B cell (primary cell): ENCODE results near the gene FUT7. TPM values are rescaled to one million over a fixed set of nuclear protein-coding genes. Genes with fewer than 3 reads are reported as not detected.

Source experiments
- ATAC-seq: fragments of 200-7000 bp; cut with Tn5 transposase; one replicate; pipeline ENCODE4 v1.10.0; 2021; ENCODE audit warnings: low read depth, mild to moderate bottlenecking, moderate number of reproducible peaks, moderate library complexity
- CTCF ChIA-PET: fragments of 350-600 bp; sonication (Branson Sonifier 250); formaldehyde crosslinking; loops from one replicate; lab custom pipeline; 2021; ENCODE audit warnings: antibody characterized with exemption, inconsistent platforms; lab: Charles Lee
- POLR2A ChIA-PET: fragments of 350-600 bp; sonication (Branson Sonifier 250); formaldehyde crosslinking; loops from one replicate; lab custom pipeline; 2021; ENCODE audit warnings: antibody characterized with exemption; lab: Charles Lee
- DNase-seq: peaks from one replicate; pipeline ENCODE4 v3.0.0; 2013
- H2AFZ ChIP-seq: 2 replicates; pipeline ENCODE4 v1.6.1; 2012; ENCODE audit warnings: mild to moderate bottlenecking, low read depth, low read length; ENCODE audit not compliant: insufficient read depth, poor library complexity, severe bottlenecking
- H3K27ac ChIP-seq, 2 donors: 1 replicate in 1 of 2; 2 replicates in 1 of 2; pipeline ENCODE4 v1.5.1; 2012 to 2013; ENCODE audit warnings: low read length in 2 of 2, mild to moderate bottlenecking in 2 of 2, moderate library complexity in 1 of 2
- H3K27me3 ChIP-seq, 4 experiments: fragments of 200-600 bp in 1 of 4; sonication (generic) in 1 of 4; replicated peaks in 1 of 4; 1 replicate in 2 of 4; 2 replicates in 2 of 4; pipeline versions ENCODE4 v1.6.1 to v1.7.0; 2013 to 2016; ENCODE audit warnings: low read length in 3 of 4, mild to moderate bottlenecking in 2 of 4, mixed read lengths in 1 of 4, moderate library complexity in 1 of 4; ENCODE audit not compliant: insufficient read depth in 4 of 4, control insufficient read depth in 3 of 4; ENCODE audit errors: control extremely low read depth in 1 of 4
- H3K36me3 ChIP-seq, 2 experiments: replicated peaks in 1 of 2; 1 replicate in 1 of 2; 2 replicates in 1 of 2; pipeline versions ENCODE4 v1.6.1 to v1.7.1; 2013; ENCODE audit warnings: low read length in 1 of 2; ENCODE audit not compliant: insufficient read depth in 2 of 2, control insufficient read depth in 1 of 2; ENCODE audit errors: control extremely low read depth in 1 of 2, extremely low read depth in 1 of 2
- H3K4me1 ChIP-seq, 2 donors: fragments of 200-600 bp in 1 of 2; sonication (generic) in 1 of 2; 1 replicate in 1 of 2; 2 replicates in 1 of 2; pipeline versions ENCODE4 v1.5.1 to v1.6.1; 2013 to 2017; ENCODE audit warnings: low read length in 2 of 2; ENCODE audit not compliant: control insufficient read depth in 2 of 2, insufficient read depth in 2 of 2
- H3K4me2 ChIP-seq: replicated peaks from 2 replicates; pipeline ENCODE3; 2012; ENCODE audit warnings: mild to moderate bottlenecking, low read depth, low read length; ENCODE audit not compliant: poor library complexity, severe bottlenecking
- H3K4me3 ChIP-seq, 5 experiments: fragments of 200-600 bp in 1 of 5; sonication (generic) in 1 of 5; 1 replicate in 3 of 5; 2 replicates in 2 of 5; pipeline versions ENCODE4 v1.5.1 to v1.7.0; 2011 to 2016; ENCODE audit warnings: low read length in 4 of 5, mild to moderate bottlenecking in 4 of 5, low read depth in 2 of 5, control low read depth in 1 of 5, moderate library complexity in 1 of 5; ENCODE audit not compliant: insufficient read depth in 1 of 5; ENCODE audit errors: control extremely low read depth in 1 of 5, extremely low read depth in 1 of 5
- H3K79me2 ChIP-seq: fragments of 200-600 bp; sonication (generic); one replicate; pipeline ENCODE4 v1.6.0; 2016; ENCODE audit warnings: low read length; ENCODE audit not compliant: control insufficient read depth, insufficient read depth
- H3K9ac ChIP-seq: fragments of 200-600 bp; sonication (generic); 2 replicates; pipeline ENCODE4 v1.6.1; 2017; ENCODE audit warnings: mild to moderate bottlenecking, low read length, moderate library complexity
- H3K9me3 ChIP-seq, 3 donors: one replicate each; pipeline versions ENCODE4 v1.6.1 to v1.7.1; 2013; ENCODE audit warnings: low read length in 2 of 3; ENCODE audit not compliant: control insufficient read depth in 2 of 3, insufficient read depth in 1 of 3; ENCODE audit errors: control extremely low read depth in 1 of 3
- H4K20me1 ChIP-seq: 2 replicates; pipeline ENCODE4 v1.6.0; 2012; ENCODE audit warnings: mild to moderate bottlenecking, low read length; ENCODE audit not compliant: insufficient read depth, control insufficient read depth, poor library complexity, severe bottlenecking
- H3K27ac Mint-ChIP-seq: one replicate; pipeline ENCODE4 v1.8.0; 2021; ENCODE audit warnings: mixed read lengths
- H3K27me3 Mint-ChIP-seq: one replicate; pipeline ENCODE4 v1.8.0; 2021; ENCODE audit warnings: mixed read lengths
- H3K4me1 Mint-ChIP-seq: one replicate; pipeline ENCODE4 v1.8.0; 2021; ENCODE audit warnings: mixed read lengths
- H3K4me3 Mint-ChIP-seq: one replicate; pipeline ENCODE4 v1.8.0; 2021; ENCODE audit warnings: mixed read lengths
- H3K9me3 Mint-ChIP-seq: one replicate; pipeline ENCODE4 v1.8.0; 2022; ENCODE audit warnings: mixed read lengths; ENCODE audit not compliant: insufficient read depth
- EZH2 ChIP-seq: IDR thresholded peaks from 2 replicates; pipeline ENCODE4 v1.6.1; 2012; ENCODE audit warnings: borderline replicate concordance, low read depth, mild to moderate bottlenecking, moderate library complexity, low read length; ENCODE audit not compliant: insufficient read depth, poor library complexity, severe bottlenecking
- WGBS: methylation state at CpG from one replicate; pipeline ENCODE4 v1.1.5; 2013; ENCODE audit warnings: missing lambda C conversion rate; ENCODE audit not compliant: insufficient coverage; 5-methylcytosine and 5-hydroxymethylcytosine counted together
- intact Hi-C: fragments of 100-400 bp; cut with micrococcal nuclease; formaldehyde crosslinking; loops from one replicate; pipeline ENCODE4 v1.10.0; 2022
- polyA plus RNA-seq: library from polyadenylated mRNA; depleted of rRNA; stranded (reverse); fragments of >200 nt; gene quantifications from 2 replicates; pipeline ENCODE4 v1.2.3, GENCODE V29; 2012
- total RNA-seq, 2 donors: library from RNA; stranded (reverse); fragments of 120-200 nt in 1 of 2; gene quantifications; 1 replicate in 1 of 2; 2 replicates in 1 of 2; pipeline versions ENCODE4 v1.2.3 to v1.2.4, GENCODE V29; 2013 to 2022
- TF ChIP-seq, protein P1 (sequence below): fragments of 200-600 bp; IDR thresholded peaks from one replicate; pipeline ENCODE4 v1.8.0; 2022; ENCODE audit warnings: antibody characterized with exemption, mild to moderate bottlenecking

FUT7 gene
- total and polyA plus RNA-seq, 2 donors (not counting 1 experiment from before 2014, with no cell fraction given), result 7.3 to 8.2 TPM

DNA sequence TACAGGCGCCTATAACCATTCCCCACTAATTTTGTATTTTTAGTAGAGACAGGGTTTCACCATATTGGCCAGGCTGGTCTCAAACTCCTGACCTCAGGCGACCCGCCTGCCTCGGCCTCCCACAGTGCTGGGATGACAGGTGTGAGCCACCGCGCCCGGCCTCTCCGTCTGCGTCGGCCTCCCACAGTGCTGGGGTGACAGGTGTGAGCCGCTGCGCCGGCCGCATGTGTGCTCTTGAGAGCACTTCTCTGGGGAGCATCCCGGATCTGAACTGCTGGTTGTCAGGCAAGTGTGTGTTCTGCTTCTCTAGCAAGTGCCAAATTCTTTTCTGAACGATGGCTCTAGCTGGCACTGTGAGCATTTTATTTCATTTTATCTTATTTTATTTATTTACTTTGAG lies 25.7 kb upstream of the FUT7 start:
- H3K9ac ChIP-seq, result no peak overlapping the region
- Mint-ChIP-seq H3K27ac (no peak overlapping the region), H3K9me3 (no peaks in the 10 kb centered on the region), H3K27me3 (peaks cover 4% of the 10 kb centered on the region), H3K4me1 (peaks cover 4% of the 10 kb centered on the region), H3K4me3 (no peak overlapping the region)
- no peak overlapping the region for H2AFZ ChIP-seq
- WGBS, result 95% methylated on average over 13 of the region's 16 CpGs
- DNase-seq (no peak), ATAC-seq (no peak)
- H3K27me3 ChIP-seq, result peaks cover 0 to 18% (median 8%) of the 10 kb centered on the region in 4 experiments
- H3K9me3 ChIP-seq, result peaks cover 0 to 9% (median 0%) of the 10 kb centered on the region in 3 donors
- ChIA-PET POLR2A (no interaction called here), CTCF (interaction anchor here (1.0 to 4.9 kb wide), 3 partner anchors 10 to 23 kb away, joined by 4 to 22 read pairs (median 6); partner anchors contain the start of gene NPDC1)
- H3K27ac ChIP-seq, result no peak overlapping the region
- no peaks in the 10 kb centered on the region for H3K79me2 ChIP-seq
- H3K36me3 ChIP-seq, result no peaks in the 10 kb centered on the region
- TF ChIP-seq EZH2, result no peak
- TF ChIP-seq, protein P1, sequence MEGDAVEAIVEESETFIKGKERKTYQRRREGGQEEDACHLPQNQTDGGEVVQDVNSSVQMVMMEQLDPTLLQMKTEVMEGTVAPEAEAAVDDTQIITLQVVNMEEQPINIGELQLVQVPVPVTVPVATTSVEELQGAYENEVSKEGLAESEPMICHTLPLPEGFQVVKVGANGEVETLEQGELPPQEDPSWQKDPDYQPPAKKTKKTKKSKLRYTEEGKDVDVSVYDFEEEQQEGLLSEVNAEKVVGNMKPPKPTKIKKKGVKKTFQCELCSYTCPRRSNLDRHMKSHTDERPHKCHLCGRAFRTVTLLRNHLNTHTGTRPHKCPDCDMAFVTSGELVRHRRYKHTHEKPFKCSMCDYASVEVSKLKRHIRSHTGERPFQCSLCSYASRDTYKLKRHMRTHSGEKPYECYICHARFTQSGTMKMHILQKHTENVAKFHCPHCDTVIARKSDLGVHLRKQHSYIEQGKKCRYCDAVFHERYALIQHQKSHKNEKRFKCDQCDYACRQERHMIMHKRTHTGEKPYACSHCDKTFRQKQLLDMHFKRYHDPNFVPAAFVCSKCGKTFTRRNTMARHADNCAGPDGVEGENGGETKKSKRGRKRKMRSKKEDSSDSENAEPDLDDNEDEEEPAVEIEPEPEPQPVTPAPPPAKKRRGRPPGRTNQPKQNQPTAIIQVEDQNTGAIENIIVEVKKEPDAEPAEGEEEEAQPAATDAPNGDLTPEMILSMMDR, result no peak
- H4K20me1 ChIP-seq, result no peaks in the 10 kb centered on the region
- peaks cover 12% of the 10 kb centered on the region in 2 donors for H3K4me1 ChIP-seq
- H3K4me3 ChIP-seq, result no peak overlapping the region
- H3K4me2 ChIP-seq, result no peak overlapping the region
- intact Hi-C loops, result no loop called here

DNA sequence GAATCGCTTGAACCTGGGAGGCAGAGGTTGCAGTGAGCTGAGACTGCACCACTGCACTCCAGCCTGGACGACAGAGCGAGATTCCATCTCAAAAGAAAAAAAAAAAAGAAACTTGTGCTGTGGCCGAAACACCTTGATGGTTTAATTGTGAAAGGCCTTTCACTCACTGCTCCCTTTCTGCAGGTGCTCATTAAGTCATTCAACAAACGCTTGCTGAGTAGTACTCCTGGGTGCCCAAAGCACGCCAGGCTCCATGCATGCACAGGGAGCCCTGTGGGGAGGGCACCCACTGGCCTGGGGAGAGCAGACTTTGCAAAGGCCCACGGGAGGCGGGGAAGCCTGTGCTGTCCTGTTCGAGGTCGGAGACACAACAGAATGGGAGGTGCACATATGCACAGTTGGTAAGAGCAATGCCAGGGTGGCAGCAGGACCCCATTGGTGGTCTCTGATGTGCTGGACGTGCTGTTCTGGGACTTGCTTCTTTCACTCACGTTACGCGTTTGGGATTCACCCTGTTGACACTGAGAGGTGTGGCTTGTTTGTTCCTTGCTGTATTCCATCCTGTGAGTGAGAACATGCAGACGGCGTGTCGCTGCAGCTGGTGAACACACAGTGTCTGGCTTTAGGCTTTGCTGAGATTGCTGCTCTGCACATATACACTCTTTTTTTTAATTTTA lies 25.0 kb upstream of the FUT7 start:
- H3K27ac Mint-ChIP-seq, result no peak overlapping the region
- ChIA-PET CTCF (interaction anchor here (0.7 to 4.9 kb wide), 5 partner anchors 9 to 268 kb away, joined by 3 to 22 read pairs (median 9); partner anchors contain the start of gene NPDC1), POLR2A (no interaction called here)
- peaks cover 0 to 25% (median 11%) of the 10 kb centered on the region in 4 experiments for H3K27me3 ChIP-seq
- H3K4me1 Mint-ChIP-seq, result peaks cover 4% of the 10 kb centered on the region
- H3K4me1 ChIP-seq, result peaks cover 14 to 15% of the 10 kb centered on the region in 2 donors
- WGBS, result 96% methylated on average over 10 of the region's 17 CpGs
- peaks cover 0 to 13% (median 0%) of the 10 kb centered on the region in 3 donors for H3K9me3 ChIP-seq
- no peak for DNase-seq
- no peak overlapping the region for H3K9ac ChIP-seq
- TF ChIP-seq EZH2, result no peak
- TF ChIP-seq, protein P1, result no peak
- H3K36me3 ChIP-seq, result no peaks in the 10 kb centered on the region
- no peak overlapping the region for H2AFZ ChIP-seq
- no peak overlapping the region for H3K27ac ChIP-seq
- H3K27me3 Mint-ChIP-seq, result peaks cover 5% of the 10 kb centered on the region
- H4K20me1 ChIP-seq, result no peaks in the 10 kb centered on the region
- no peak overlapping the region for H3K4me3 Mint-ChIP-seq
- no peaks in the 10 kb centered on the region for H3K9me3 Mint-ChIP-seq
- H3K4me2 ChIP-seq, result no peak overlapping the region
- intact Hi-C loops, result no loop called here
- no peak overlapping the region for H3K4me3 ChIP-seq
- H3K79me2 ChIP-seq, result no peaks in the 10 kb centered on the region
- no peak for ATAC-seq
